Tibial nerve (tissue), 4 donors: ENCODE data around the gene TCF25. TPM values are rescaled to one million over a fixed set of nuclear protein-coding genes. Genes with fewer than 3 reads are reported as not detected.

Experiments used
- DNase-seq, 2 donors: peaks; one replicate each; pipeline ENCODE4 v3.0.0-alpha.2; 2019; ENCODE audit warnings: low spot score in 2 of 2
- H3K27ac ChIP-seq, 4 donors: fragments of 200-600 bp; sonication (generic) in 3 of 4; one replicate each; pipeline ENCODE4 v1.5.1; 2017 to 2019; ENCODE audit warnings: mild to moderate bottlenecking in 1 of 4
- H3K27me3 ChIP-seq, 2 donors: fragments of 200-600 bp; sonication (generic) in 1 of 2; one replicate each; pipeline versions ENCODE4 v1.5.1 to v1.6.0; 2017 to 2019
- H3K36me3 ChIP-seq, 3 donors: fragments of 200-600 bp; sonication (generic); one replicate each; pipeline ENCODE4 v1.5.1; 2018 to 2019
- H3K4me1 ChIP-seq, 4 donors: fragments of 200-600 bp; sonication (generic) in 3 of 4; one replicate each; pipeline ENCODE4 v1.5.1; 2017 to 2019
- H3K4me3 ChIP-seq, 4 donors: fragments of 200-600 bp; sonication (generic) in 3 of 4; one replicate each; pipeline ENCODE4 v1.5.1; 2017 to 2019; ENCODE audit warnings: mild to moderate bottlenecking in 1 of 4, moderate library complexity in 1 of 4
- H3K9me3 ChIP-seq, 4 donors: fragments of 200-600 bp; sonication (generic) in 3 of 4; one replicate each; pipeline ENCODE4 v1.5.1; 2017 to 2019
- EP300 ChIP-seq, 2 donors: sonication (generic); formaldehyde crosslinking; IDR thresholded peaks; one replicate each; pipeline ENCODE4 v1.6.1; 2017; ENCODE audit warnings: antibody characterized with exemption in 2 of 2, mild to moderate bottlenecking in 1 of 2
- POLR2A ChIP-seq, 2 donors: fragments of 450-650 bp; IDR thresholded peaks; one replicate each; pipeline ENCODE4 v1.6.1; 2017; ENCODE audit warnings: antibody characterized with exemption in 2 of 2, mild to moderate bottlenecking in 2 of 2, moderate library complexity in 2 of 2
- WGBS, 2 donors: methylation state at CpG; one replicate each; pipeline ENCODE4 v1.1.5; 2018; 5-methylcytosine and 5-hydroxymethylcytosine counted together
- total RNA-seq, 4 donors: library from RNA; depleted of rRNA; stranded (reverse); fragments of >200 nt; gene quantifications; one replicate each; pipeline ENCODE4 v1.1.0, GENCODE V29; 2016
- TF ChIP-seq, protein P1 (sequence below), 5 experiments: fragments of 200-600 bp in 3 of 5; fragments of 450-650 bp in 2 of 5; sonication (generic) in 3 of 5; IDR thresholded peaks; one replicate each; pipeline ENCODE4 v1.5.1; 2016 to 2019; ENCODE audit warnings: antibody characterized with exemption in 5 of 5, mild to moderate bottlenecking in 3 of 5, moderate library complexity in 2 of 5

The TCF25 gene
- total RNA-seq, 4 donors from 2014 or later: 181 to 350 (median 290) TPM

DNA sequence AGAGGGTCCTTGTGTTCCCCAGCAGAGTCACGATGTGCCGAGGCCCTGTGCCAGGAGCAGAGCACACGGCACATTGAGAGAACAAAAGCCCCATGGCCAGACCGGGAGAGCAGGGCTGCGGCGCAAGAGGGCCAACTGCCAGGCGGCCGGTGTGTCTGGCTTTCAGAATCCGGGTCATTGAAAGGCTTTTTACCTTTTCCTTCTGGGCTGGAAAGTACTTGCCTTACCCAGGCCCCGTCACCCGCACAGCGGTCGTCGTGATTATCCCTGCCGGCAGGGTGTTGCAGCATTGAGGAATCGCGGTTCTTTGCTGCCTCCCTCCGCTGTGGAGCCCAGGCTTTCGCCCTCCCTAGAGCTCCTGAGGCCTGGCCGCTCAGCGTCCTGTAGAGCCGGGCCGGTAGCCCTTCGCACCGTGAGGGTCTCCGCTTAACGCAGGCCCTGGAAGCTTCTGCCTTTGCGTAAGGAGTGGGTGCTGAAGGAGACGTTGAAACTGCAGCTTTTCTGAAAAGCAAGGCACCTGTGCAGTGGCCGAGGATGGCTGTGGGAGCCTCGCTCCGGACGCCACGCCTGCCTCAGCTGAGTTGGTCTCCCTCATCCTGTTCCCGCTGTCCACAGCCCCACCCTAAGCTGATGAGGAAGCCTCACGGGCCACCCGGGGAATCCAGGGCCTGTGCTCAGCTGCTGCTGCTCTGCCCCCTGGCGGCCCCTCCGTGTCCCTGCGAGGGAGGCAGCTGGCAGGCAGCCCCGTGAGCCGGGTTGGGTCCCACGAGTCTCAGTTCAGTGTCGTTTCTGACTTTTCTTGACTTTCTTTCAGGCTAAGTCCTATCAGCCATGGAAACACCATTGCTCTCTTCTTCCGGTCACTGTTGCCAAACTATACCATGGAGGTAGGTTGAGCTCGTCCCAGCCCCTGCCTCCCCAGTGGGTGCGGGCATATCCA lies 36.7 kb downstream of the TCF25 start:
- H3K36me3 ChIP-seq: peaks cover 0 to 85% (median 15%) of the 10 kb centered on the region in 3 donors
- H3K27ac ChIP-seq: peak overlapping the region in 2 of 4 donors; percentile 70 to 75
- WGBS, 2 donors: 51 to 57% methylated on average over 39 to 47 of the region's 47 CpGs

DNA sequence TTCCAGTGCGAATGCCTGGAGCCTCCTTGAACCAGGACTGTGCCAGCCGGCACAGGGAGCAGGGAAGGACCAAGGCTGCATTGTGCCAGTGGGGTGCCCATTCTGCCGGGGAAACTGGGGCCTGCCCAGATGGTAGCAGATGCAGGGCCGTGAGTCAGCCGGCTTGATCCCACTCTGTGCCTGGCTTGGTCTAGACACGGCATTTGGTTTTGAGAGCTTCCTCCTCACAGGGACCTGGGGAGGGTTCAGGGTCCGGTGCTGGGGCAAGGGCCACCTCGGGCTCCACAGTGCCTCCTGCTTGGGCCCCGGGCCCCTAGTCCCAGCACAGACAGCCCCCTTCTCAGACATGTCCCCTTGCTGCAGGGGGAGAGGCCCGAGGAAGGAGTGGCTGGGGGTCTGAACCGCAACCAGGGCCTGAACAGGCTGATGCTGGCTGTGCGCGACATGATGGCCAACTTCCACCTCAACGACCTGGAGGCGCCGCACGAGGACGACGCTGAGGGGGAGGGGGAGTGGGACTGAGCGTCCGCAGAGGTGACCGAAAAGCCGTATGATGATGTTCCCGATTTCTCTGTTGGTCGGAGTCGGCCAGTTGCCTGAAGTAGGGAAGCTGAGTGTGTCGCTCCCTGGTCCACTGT lies 37.4 kb downstream of the TCF25 start:
- WGBS, 2 donors: 90 to 91% methylated on average over 27 of the region's 27 CpGs
- peaks cover 0 to 21% (median 2%) of the 10 kb centered on the region in 4 donors for H3K4me1 ChIP-seq
- H3K4me3 ChIP-seq: no peak overlapping the region
- peaks cover 0 to 77% (median 15%) of the 10 kb centered on the region in 3 donors for H3K36me3 ChIP-seq
- H3K27me3 ChIP-seq: no peaks in the 10 kb centered on the region
- H3K27ac ChIP-seq: peak overlapping the region in 2 of 4 donors; percentile 70 to 75
- H3K9me3 ChIP-seq: no peaks in the 10 kb centered on the region
- DNase-seq: no peak
- TF ChIP-seq, protein P1, sequence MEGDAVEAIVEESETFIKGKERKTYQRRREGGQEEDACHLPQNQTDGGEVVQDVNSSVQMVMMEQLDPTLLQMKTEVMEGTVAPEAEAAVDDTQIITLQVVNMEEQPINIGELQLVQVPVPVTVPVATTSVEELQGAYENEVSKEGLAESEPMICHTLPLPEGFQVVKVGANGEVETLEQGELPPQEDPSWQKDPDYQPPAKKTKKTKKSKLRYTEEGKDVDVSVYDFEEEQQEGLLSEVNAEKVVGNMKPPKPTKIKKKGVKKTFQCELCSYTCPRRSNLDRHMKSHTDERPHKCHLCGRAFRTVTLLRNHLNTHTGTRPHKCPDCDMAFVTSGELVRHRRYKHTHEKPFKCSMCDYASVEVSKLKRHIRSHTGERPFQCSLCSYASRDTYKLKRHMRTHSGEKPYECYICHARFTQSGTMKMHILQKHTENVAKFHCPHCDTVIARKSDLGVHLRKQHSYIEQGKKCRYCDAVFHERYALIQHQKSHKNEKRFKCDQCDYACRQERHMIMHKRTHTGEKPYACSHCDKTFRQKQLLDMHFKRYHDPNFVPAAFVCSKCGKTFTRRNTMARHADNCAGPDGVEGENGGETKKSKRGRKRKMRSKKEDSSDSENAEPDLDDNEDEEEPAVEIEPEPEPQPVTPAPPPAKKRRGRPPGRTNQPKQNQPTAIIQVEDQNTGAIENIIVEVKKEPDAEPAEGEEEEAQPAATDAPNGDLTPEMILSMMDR (IDR thresholded peaks at IDR 0.05): no peak
- TF ChIP-seq POLR2A (IDR thresholded peaks at IDR 0.05) (no peak), EP300 (IDR thresholded peaks at IDR 0.05) (no peak)

More for the DNA sequence above, 36.7 kb downstream of the TCF25 start:
- Histone ChIP-seq H3K4me3 (no peak overlapping the region), H3K4me1 (peaks cover 0 to 13% (median 2%) of the 10 kb centered on the region in 4 donors), H3K9me3 (no peaks in the 10 kb centered on the region), H3K27me3 (no peaks in the 10 kb centered on the region)
- DNase-seq: peak; percentile 64 to 69
- TF ChIP-seq EP300 (IDR thresholded peaks at IDR 0.05) (peak in 1 of 2 donors; percentile 60), POLR2A (IDR thresholded peaks at IDR 0.05) (no peak)
- TF ChIP-seq, protein P1 (IDR thresholded peaks at IDR 0.05): peak; percentile 85 to 92 (median 86)

- 85 to 89% methylated on average over 14 of the region's 14 CpGs for WGBS, 2 donors
- Histone ChIP-seq H3K4me3 (no peak overlapping the region), H3K36me3 (peaks cover 0 to 72% (median 10%) of the 10 kb centered on the region in 3 donors), H3K4me1 (peaks cover 0 to 26% (median 2%) of the 10 kb centered on the region in 4 donors), H3K27me3 (no peaks in the 10 kb centered on the region), H3K27ac (no peak overlapping the region), H3K9me3 (no peaks in the 10 kb centered on the region)
- DNase-seq: no peak
- no peak for TF ChIP-seq POLR2A (IDR thresholded peaks at IDR 0.05)
- TF ChIP-seq, protein P1 (IDR thresholded peaks at IDR 0.05): no peak
- no peak for TF ChIP-seq EP300 (IDR thresholded peaks at IDR 0.05)
Measured at GRCh38 chr16:89911375-89911774, 38.0 kb downstream of the TCF25 start.

GRCh38 chr16:89912143-89912542 lies 38.8 kb downstream of the TCF25 start:
- Histone ChIP-seq H3K4me3 (no peak overlapping the region), H3K36me3 (peaks cover 0 to 64% (median 4%) of the 10 kb centered on the region in 3 donors), H3K4me1 (peaks cover 0 to 26% (median 3%) of the 10 kb centered on the region in 4 donors), H3K27ac (no peak overlapping the region), H3K9me3 (no peaks in the 10 kb centered on the region), H3K27me3 (no peaks in the 10 kb centered on the region)
- no peak for DNase-seq
- TF ChIP-seq, protein P1 (IDR thresholded peaks at IDR 0.05): no peak
- TF ChIP-seq POLR2A (IDR thresholded peaks at IDR 0.05): no peak
- WGBS, 2 donors: 86 to 87% methylated on average over 10 to 13 of the region's 13 CpGs
